Lower leg skin (tissue), 3 donors: ENCODE data around the gene NECAP2.

Source experiments
- POLR2A ChIP-seq, 2 donors: fragments of 450-650 bp; IDR thresholded peaks; one replicate each; pipeline ENCODE4 v1.6.1; 2016 to 2017; ENCODE audit warnings: antibody characterized with exemption in 2 of 2, mild to moderate bottlenecking in 1 of 2, moderate library complexity in 1 of 2
- TF ChIP-seq, protein P1 (sequence below), 3 donors: fragments of 450-650 bp; IDR thresholded peaks; one replicate each; pipeline ENCODE4 v1.5.1; 2016; ENCODE audit warnings: antibody characterized with exemption in 3 of 3, mild to moderate bottlenecking in 3 of 3, moderate library complexity in 2 of 3

- TF ChIP-seq, protein P1, sequence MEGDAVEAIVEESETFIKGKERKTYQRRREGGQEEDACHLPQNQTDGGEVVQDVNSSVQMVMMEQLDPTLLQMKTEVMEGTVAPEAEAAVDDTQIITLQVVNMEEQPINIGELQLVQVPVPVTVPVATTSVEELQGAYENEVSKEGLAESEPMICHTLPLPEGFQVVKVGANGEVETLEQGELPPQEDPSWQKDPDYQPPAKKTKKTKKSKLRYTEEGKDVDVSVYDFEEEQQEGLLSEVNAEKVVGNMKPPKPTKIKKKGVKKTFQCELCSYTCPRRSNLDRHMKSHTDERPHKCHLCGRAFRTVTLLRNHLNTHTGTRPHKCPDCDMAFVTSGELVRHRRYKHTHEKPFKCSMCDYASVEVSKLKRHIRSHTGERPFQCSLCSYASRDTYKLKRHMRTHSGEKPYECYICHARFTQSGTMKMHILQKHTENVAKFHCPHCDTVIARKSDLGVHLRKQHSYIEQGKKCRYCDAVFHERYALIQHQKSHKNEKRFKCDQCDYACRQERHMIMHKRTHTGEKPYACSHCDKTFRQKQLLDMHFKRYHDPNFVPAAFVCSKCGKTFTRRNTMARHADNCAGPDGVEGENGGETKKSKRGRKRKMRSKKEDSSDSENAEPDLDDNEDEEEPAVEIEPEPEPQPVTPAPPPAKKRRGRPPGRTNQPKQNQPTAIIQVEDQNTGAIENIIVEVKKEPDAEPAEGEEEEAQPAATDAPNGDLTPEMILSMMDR (IDR thresholded peaks at IDR 0.05), result no peak
- no peak for TF ChIP-seq POLR2A (IDR thresholded peaks at IDR 0.05)
Observed at GRCh38 chr1:16398371-16398953, 42.1 kb upstream of the NECAP2 start.
